ENCODE measurements around the gene ALDH1L1. TPM values are rescaled to one million over a fixed set of nuclear protein-coding genes. Genes with fewer than 3 reads are reported as not detected.
A peak's percentile ranks its signal among the peaks of the same experiment; 100 is the strongest.

ALDH1L1 gene
- total and polyA plus RNA-seq, 2 of the 8 experiments (the other 6 are each of a cell fraction or from before 2014, with no cell fraction given) = 0.98 to 1.6 TPM

DNA sequence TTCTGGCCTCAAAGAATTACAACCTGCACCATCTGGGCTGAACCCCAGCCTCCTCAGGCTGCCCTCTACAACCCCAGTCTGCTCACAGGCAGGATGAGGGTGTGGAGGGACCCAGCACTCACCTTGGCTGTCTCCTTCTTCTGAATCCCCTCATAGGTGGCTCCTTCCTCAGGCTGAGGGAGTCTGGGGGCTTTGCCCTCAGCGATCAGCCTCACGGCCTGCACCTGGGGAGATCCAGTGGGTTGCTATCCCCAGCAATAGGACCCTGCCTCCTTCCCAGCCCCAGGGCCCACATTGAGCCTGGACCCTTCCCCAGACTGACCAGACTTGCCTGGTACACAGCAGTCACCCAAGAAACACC lies 25.1 kb downstream of the ALDH1L1 start:
- Histone ChIP-seq H2AFZ (ENCODE audit: low read length) (no peak overlapping the region), H3K27me3 (replicated peaks in 1 of 4; ENCODE audit: control insufficient read depth in 3 of 4, extremely low read depth in 1 of 4, insufficient read depth in 3 of 4, low read length in 3 of 4) (no peaks in the 10 kb centered on the region), H3K27ac (ENCODE audit: low read depth, low read length) (no peak overlapping the region), H3K14ac (ENCODE audit: insufficient read length) (no peak overlapping the region), H3K23me2 (ENCODE audit: low read depth, low read length) (no peaks in the 10 kb centered on the region; the same call in 1 of the 2 replicates), H3K18ac (ENCODE audit: extremely low read depth, low read length) (no peak overlapping the region), H2BK15ac (ENCODE audit: low read length) (no peak overlapping the region), H3K79me1 (ENCODE audit: low read depth, low read length) (no peaks in the 10 kb centered on the region), H3K23ac (ENCODE audit: insufficient read length) (no peak overlapping the region), H4K5ac (ENCODE audit: insufficient read length, low read depth, low read length) (no peak overlapping the region), H3K9me3 (ENCODE audit: insufficient read depth in 2 of 2, low read depth in 1 of 2, low read length in 1 of 2) (peaks cover 0 to 3% of the 10 kb centered on the region in 2 experiments; a peak in 1 of 4 replicates), H2BK5ac (ENCODE audit: low read depth, low read length) (no peak overlapping the region), H4K8ac (ENCODE audit: extremely low read depth, insufficient read depth, low read length) (no peak overlapping the region), H3K79me2 (ENCODE audit: control insufficient read depth in 1 of 2, insufficient read depth in 2 of 2, low read length in 2 of 2) (no peaks in the 10 kb centered on the region), H3K56ac (replicated peaks; ENCODE audit: insufficient read length, low read depth, low read length) (no peak overlapping the region), H2AK5ac (ENCODE audit: low read depth, low read length) (no peak overlapping the region), H2BK120ac (replicated peaks; ENCODE audit: low read depth, low read length) (no peak overlapping the region), H2BK12ac (ENCODE audit: low read depth, low read length) (no peak overlapping the region), H3K4me1 (replicated peaks in 1 of 4; ENCODE audit: control insufficient read depth in 3 of 4, insufficient read depth in 4 of 4, low read length in 3 of 4) (no peaks in the 10 kb centered on the region), H4K20me1 (replicated peaks in 1 of 2; ENCODE audit: control insufficient read depth in 1 of 2, insufficient read depth in 2 of 2, low read length in 2 of 2) (no peaks in the 10 kb centered on the region), H2BK20ac (ENCODE audit: low read length) (no peak overlapping the region), H3K4ac (replicated peaks; ENCODE audit: insufficient read length, low read depth, low read length) (no peak overlapping the region), H3K36me3 (ENCODE audit: control insufficient read depth in 2 of 4, insufficient read depth in 4 of 4, low read length in 3 of 4) (no peaks in the 10 kb centered on the region), H4K91ac (replicated peaks; ENCODE audit: insufficient read length, low read length) (no peak overlapping the region), H3K9ac (replicated peaks in 1 of 4; ENCODE audit: extremely low read depth in 1 of 4, low read depth in 3 of 4, low read length in 3 of 4) (no peak overlapping the region), H3K4me3 (ENCODE audit: extremely low read depth in 1 of 4, insufficient read depth in 2 of 4, low read depth in 3 of 4, low read length in 4 of 4) (no peak overlapping the region), H3K4me2 (ENCODE audit: insufficient read depth in 1 of 2, low read depth in 2 of 2, low read length in 2 of 2) (no peak overlapping the region)
- DNase-seq (ENCODE audit: low read depth in 1 of 2, low spot score in 2 of 2) (peak in 1 of 2 experiments; percentile 29), FAIRE-seq (no peak)
- no peak for TF ChIP-seq POLR2A (IDR thresholded peaks at IDR 0.05; ENCODE audit: control extremely low read depth in 1 of 2, low read depth in 2 of 2, low read length in 2 of 2)
- TF ChIP-seq SUZ12 (IDR thresholded peaks at IDR 0.05; ENCODE audit: low read length) = no peak
- no peak for TF ChIP-seq CREB1 (IDR thresholded peaks at IDR 0.05)
- ChIA-PET POLR2A (ENCODE audit: partially characterized antibody) (no interaction called here), CTCF (ENCODE audit: partially characterized antibody) (no interaction called here)
- 81% methylated on average over 2 of the region's 2 CpGs; no CpG with 5 or more reads in 1 of the 2 experiments for WGBS, 2 experiments (ENCODE audit: extremely low coverage in 1 of 2, insufficient coverage in 1 of 2, insufficient read length in 1 of 2, insufficient replicate concordance in 2 of 2, low coverage in 1 of 2, low lambda C conversion rate in 2 of 2, missing lambda C conversion rate in 1 of 2)
